Lung microvascular endothelial cell (primary cell): Measurements from ENCODE around the gene RBM38. TPM values are rescaled to one million over a fixed set of nuclear protein-coding genes. Genes with fewer than 3 reads are reported as not detected.
"Not testable (repeated sequence)": the region's sequence is repeated elsewhere in the genome, so short reads cannot be mapped to it uniquely, and the experiment has no call there.

ENCODE experiments used
- DNase-seq, 2 donors: peaks; one replicate each; pipeline versions ENCODE4 v3.0.0 to v3.0.0-alpha.2; 2010; ENCODE audit warnings: low read depth in 2 of 2
- total RNA-seq: library from RNA; depleted of rRNA; stranded (reverse); fragments of >200 nt; gene quantifications from 2 replicates; pipeline ENCODE4 v1.2.1, GENCODE V29; 2014

RBM38 gene
- total RNA-seq, 1 donor from 2014 or later, result 11.7 TPM

DNA sequence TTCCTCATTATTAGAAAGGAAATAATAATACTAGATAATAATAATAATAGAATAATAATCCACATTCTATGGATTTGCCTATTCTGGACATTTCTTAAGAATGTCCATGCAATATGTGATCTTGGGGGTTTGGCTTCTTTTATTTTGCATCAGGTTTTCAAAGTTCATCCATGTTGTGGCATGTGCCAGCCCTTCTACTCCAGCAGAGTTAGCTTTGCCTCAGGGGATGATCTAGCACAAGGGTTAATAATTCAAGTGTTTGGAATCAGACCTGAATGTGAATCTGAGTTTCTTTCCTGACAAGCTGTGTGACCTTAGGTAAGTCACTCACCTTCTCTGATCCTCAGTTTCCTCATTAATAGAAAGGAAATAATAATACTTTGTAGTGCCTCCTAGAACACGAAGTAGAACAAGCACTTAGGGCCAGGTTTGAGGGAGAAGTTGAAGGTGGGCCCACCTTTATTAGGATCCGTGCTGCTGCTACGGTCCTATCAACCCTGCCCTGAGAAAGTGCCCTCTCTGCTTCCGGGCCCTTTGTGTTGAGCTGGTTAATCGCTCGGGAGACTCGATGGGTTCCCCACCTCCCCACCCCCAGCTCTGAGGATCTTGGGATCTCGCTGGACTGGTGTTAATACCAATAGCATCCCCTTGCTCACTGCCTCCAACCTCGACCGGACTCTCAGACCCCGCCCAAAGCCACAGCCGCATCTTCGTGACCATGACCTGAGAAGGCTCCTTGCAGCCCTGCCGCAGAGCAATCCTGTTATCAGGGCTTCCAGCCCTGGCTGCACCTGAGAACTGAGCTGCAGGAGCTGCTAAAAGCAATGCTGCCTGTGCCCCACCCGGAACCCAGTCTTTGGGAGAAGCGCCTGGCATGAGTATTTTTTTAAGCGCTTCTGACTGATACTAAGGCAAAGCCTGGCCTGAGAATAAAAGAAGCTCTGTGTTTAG, 26.9 kb downstream of the RBM38 start:
- no peak for DNase-seq

DNA sequence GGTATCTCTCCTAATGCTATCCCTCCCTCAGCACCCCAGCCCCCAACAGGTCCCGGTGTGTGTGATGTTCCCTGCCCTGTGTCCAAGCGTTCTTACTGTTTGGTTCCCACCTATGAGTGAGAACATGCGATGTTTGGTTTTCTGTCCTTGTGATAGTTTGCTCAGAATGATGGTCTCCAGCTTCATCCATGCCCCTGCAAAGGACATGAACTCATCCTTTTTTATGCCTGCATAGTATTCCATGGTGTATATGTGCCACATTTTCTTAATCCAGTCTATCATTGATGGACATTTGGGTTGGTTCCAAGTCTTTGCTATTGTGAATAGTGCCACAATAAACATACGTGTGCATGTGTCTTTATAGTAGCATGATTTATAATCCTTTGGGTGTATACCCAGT, 28.3 kb downstream of the RBM38 start:
- not testable (repeated sequence) for DNase-seq

GRCh38 chr20:57420571-57421252, 29.5 kb downstream of the RBM38 start:
- no peak for DNase-seq

DNA sequence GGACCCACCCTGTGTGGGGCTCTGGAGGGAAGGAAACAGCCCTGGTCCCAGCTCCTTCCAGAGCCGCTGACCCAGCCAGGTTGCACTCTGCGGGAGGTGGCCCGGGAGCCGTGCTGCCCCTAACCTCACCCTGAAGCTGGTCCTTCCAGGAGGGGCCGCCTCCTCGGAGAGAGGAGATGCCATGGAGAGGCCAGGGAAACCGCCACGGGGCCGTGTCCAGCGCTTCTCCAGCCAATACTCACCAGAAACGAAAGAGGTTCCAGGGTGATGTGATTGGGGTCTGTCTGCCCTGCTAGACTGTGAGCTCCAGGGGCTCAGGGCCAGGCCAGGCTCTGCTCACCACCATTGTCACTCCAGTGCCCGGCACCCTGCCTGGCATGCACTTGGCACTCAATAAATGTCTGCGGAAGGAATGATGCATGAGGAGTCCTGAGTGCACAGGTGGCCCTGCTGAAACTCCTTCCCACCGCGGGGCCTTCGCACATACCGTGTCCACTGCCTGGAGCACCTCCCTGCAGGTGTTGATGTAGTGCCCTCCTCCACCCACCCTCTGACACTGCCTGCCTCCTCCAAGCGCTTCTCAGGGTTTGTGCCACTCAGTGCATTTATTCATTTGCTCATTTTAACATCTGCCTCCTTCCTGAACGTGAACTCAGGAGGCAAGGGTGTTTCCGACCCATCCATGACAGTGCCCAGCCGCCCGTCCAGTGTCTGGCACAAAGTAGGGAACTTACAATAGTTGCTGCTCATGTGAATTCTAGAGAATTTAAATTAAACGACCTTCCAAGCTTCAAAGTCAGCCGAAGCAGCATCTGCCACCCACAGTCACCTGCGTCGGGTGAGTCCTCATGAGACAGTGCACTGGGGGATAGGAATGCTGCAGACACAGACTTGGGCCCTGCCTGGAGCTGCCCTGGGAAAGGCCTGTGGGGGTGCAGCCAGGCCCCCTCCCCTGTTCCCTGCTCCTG, 30.3 kb downstream of the RBM38 start:
- no peak for DNase-seq

DNA sequence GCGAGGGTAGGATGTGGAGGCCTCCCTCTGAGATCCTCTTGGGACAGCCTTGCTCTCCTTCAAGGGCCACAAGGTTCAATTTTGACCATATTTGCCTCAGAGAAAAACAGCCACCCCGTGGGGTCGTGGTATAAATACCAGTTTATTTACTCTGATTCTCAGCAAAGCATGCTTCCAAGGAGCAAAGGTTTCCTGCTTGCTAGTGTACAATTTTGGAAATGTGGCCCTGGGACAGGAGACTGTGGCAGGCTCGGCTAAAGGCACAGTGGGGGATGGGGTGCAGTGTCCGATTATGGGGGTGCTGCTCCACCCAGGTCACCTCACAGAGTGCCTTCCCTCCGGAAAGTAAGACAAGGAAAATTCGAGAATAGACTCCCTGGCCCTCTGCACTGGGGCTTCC, 31.1 kb downstream of the RBM38 start:
- no peak for DNase-seq

DNA sequence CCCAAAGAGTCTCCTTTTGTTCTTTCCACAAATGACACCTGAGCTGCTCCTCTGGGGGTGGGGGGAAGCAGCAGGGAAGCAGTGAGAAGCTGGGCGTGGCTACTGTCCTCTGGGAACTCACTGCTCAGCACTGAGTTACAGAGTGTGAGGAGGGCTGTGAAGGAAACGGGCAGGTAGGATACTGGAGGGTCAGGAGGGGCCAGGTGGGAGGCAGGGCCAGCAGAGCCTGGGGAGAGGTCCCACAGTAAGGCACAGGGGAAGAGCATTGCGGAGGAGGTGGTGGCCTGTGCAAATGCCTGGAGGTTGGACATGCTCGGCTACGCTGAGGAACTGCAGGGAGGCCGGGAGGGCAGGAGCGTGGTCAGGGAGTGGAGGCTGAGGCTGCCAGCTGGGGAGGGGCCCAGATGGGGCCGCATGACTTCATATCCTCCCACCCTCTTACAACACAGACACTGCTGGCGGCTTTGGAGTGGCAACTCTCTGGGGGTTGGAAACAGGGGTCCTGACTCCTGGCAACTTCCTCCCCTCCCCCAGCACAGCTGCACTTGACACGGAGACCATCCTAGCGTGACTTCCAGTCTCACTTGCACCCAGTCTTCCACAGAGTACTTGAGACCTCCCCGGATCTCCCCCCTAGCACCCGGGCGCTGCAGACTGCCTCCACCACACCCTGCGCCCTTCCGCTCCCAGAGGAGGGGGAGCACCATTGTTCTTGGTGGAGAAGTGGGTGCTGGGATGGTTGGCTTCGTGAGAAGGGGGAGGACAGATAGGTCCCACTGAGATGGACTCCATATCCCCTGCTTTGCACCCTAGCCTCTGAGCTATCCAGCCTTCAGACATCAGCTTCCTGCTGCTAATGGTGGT, 34.2 kb downstream of the RBM38 start:
- no peak for DNase-seq

DNA sequence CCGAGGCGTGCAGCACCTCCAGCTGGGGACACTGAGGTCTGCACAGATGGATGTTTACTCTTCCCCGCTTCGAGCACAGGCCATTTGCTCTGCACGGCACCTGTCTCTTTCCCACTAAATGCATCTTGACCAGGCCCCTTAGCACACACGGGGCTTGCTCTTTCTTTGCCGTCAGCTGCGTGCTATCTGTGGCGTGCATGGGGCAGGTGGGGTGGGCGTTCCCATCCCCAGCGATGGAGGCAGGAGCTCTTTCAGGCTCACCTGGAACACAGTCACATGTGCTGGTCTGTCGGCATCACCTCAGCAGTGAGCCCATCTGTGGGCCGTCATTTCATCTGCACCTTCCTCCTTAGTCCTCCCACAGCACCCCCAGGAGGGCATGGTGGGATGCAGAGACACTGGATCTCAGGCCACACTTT, 35.1 kb downstream of the RBM38 start:
- DNase-seq, result no peak

DNA sequence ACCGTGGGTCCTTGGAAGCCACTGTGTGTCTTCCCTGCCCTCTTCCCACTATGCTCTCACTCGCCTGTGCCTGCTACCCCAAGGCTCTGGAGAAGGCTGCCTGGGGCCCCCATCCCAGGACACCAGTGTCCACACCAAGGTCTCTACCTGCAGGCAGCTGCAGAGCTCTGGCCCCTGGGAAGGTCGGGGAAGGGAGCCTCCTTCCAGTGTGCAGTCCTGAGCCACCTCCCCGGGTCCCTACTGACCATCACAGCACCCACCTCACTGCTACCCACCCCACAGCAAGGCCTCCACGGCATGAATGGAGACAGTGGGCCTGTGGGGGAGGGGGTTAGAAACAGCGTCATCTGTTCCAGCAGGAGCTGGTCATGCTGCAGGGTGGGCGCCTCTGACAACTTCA, 35.6 kb downstream of the RBM38 start:
- DNase-seq, result no peak

- no peak for DNase-seq
These were observed 37.3 kb downstream of the RBM38 start for GRCh38 chr20:57428324-57429158.

GRCh38 chr20:57429159-57429496, 37.9 kb downstream of the RBM38 start:
- no peak for DNase-seq

GRCh38 chr20:57429580-57430200, 38.5 kb downstream of the RBM38 start:
- DNase-seq, result no peak

DNA sequence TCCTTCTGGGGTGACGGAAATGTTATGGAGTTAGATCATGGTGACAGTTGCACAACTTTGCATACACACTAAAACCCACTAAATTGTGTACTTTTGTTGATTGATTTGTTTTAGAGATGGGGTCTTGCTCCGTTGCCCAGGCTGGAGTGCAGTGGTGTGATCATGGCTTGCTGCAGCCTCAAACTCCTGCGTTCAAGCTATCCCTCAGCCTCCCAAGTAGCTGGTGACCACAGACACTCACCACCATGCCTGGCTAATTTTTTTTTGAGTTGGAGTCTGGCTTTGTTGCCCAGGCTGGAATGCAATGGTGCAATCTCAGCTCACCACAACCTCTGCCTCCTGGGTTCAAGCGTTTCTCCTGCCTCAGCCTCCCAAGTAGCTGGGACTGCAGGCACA, 39.0 kb downstream of the RBM38 start:
- DNase-seq, result not testable (repeated sequence)

DNA sequence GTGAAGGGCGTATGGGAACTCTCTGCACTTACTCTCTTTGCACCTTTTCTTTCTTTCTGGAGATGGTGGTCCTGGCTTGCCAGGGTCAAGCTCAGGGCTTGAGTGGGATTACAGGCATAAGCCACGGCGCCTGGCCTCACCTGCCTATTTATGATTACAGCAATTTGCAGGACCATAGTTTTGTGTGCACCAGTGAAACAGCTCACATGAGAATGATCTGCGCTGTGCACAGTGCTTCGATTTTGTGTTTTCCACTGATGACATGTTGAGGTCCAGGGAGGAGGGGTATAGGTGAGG, 40.3 kb downstream of the RBM38 start:
- DNase-seq, result no peak

DNA sequence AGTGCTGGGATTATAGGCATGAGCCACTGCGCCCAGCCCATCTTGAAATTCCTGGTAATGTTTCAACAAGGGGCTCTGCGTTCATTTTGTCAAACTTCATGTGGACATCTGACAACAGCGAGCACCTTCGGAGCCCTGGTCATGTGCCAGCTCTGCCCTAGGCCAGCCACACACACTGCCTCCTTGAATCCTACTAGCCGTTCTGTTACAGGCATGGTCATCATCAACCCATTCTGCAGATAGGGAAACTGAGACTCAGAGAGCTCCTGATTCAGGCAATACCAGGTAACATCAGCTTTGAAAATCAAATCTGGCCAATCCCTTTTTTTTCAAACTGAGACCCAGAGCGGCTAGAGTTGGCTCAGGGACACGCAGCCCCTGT, 41.3 kb downstream of the RBM38 start:
- DNase-seq, result no peak

DNA sequence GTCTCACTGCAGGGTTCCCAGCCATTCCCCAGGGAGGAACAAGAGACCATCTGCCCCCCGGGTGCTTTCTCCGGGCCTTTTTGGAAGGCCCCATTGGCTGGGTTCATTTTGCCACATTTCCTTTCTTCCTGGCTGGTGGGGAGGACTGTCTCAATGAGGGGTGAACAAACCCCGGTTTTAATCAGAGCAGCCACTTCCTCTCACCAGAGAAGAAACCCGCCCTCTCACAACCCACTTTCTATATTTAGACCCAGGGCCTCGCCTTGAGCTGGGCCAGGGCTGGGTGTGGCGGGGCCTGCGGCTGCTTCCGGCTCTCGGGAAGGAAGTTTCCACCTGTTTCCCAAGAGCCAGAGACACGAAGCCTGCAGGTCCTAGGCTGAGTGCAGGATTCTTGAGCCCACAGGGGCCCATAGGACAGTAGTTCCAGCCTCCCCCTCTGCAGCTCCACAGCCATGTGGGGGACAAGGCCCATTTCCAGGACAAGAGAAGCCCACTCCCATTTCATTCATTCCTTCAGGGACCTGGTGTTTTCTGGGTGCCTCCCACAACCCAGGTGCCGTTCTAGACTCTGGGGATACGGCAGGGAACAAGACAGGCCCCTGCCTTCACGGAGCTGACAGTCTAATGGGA, 41.8 kb downstream of the RBM38 start:
- DNase-seq, result no peak

GRCh38 chr20:57433657-57434389, 42.6 kb downstream of the RBM38 start:
- DNase-seq, result no peak

GRCh38 chr20:57434390-57434700, 43.1 kb downstream of the RBM38 start:
- DNase-seq, result no peak

DNA sequence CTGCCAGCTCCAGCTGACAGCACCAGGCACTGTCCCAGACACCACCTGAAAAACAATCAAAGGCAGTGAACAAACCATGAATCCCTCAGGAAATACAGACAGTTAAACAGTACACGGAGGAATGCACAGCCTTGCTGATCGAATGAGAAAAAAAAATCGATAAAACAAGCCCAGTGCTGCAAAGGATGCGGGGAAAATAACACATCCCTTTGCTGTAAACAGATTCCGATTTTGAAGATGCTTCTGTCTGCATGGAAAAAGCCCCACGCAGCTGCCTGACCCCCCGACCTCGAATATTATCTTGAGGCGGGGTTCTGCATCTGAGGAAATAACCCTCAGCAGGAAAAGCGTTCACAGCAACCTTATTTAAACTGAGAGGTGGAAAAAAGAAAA, 43.9 kb downstream of the RBM38 start:
- no peak for DNase-seq
